Activated gamma-delta T cell treated with Interleukin-2 at 50 U/mL for 16 hours (primary cell): Measurements from ENCODE around the gene CHAF1A.
A peak's percentile ranks its signal among the peaks of the same experiment; 100 is the strongest.

ENCODE experiments used
- DNase-seq: peaks from one replicate; pipeline ENCODE4 v3.0.0-alpha.2; 2020

CHAF1A gene, protein sequence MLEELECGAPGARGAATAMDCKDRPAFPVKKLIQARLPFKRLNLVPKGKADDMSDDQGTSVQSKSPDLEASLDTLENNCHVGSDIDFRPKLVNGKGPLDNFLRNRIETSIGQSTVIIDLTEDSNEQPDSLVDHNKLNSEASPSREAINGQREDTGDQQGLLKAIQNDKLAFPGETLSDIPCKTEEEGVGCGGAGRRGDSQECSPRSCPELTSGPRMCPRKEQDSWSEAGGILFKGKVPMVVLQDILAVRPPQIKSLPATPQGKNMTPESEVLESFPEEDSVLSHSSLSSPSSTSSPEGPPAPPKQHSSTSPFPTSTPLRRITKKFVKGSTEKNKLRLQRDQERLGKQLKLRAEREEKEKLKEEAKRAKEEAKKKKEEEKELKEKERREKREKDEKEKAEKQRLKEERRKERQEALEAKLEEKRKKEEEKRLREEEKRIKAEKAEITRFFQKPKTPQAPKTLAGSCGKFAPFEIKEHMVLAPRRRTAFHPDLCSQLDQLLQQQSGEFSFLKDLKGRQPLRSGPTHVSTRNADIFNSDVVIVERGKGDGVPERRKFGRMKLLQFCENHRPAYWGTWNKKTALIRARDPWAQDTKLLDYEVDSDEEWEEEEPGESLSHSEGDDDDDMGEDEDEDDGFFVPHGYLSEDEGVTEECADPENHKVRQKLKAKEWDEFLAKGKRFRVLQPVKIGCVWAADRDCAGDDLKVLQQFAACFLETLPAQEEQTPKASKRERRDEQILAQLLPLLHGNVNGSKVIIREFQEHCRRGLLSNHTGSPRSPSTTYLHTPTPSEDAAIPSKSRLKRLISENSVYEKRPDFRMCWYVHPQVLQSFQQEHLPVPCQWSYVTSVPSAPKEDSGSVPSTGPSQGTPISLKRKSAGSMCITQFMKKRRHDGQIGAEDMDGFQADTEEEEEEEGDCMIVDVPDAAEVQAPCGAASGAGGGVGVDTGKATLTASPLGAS

DNA sequence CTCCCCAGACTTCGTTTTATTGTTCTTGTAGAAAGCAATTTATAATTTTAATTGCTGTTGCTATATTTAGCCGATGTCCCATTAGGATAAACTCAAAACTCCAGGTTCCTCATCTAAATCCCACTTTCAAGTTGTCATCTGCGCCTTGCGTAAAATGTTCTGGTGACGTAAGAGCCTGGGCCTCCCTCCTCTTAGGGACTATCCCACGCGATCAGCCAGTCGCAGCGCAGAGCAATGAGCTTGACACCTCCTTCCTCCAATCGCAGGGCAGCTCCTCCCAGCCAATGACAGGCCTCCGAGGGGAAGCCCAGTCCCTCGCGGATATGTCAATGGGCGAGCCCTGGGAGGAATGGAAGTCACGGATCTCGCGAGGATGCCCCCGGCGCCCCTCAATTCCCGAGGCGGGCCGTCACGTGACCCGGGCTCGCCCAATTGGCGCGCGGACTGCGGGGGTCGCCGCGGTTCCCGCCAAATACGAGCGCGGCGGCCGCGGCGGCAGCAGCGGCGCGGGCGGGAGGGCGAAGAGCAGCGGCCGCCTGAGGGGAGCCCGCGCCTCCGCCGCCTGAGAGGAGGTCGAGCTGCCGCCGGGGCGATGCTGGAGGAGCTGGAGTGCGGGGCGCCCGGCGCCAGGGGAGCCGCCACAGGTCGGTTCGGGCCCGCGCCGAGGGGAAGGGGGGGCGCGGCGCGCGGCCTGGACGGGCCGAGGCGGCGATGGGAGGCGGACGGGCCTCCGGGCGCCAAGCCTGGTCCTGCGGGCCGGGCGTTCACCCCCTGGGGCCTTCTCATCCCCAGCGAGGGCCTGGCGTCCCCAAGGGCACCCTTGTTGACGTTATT, at the start of gene CHAF1A:
CHAF1A (plus strand) TSS at position 470 of the 834 bp plus-strand sequence; CDS start at position 593, 123 bp downstream.
- DNase-seq = peak; percentile 99

DNA sequence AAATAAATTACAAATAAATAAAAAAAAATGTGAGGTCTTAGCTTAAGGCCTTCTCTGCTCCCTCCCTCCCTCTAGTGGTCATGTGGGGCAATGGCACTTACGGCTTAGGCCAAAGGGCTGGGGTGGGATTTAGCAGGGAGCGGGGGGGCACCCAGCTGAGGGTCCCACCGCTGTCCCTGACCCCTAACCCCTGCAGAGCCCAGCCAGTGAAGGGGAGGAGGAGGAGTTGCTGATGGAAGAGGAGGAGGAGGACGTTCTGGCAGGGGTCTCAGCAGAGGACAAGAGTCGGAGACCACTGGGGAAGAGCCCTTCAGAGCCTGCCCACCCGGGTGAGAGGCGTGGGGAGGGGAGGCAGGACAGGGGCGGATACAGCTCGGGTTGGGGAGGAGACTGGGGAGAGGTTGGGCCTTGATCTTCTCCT, 49.7 kb upstream of the CHAF1A start:
- peak; percentile 61 for DNase-seq

DNA sequence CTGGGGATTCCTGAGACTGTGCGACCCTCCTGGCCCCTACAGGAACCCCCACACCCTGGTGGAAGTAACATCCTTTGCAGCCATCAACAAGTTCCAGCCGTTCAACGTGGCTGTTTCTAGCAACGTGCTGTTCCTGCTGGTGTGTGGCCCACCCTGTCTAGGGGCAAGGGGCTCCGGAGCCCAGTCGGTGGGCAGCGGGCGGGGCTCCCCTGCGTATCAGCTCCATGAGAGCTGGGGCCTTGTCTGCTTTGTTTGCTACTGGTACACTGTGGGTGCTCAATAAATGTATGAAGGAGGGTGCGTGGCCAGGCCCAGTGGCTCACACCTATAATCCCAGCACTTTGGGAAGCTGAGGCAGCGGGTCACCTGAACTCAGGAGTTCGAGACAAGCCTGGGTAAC, 48.2 kb upstream of the CHAF1A start:
- DNase-seq = no peak

DNA sequence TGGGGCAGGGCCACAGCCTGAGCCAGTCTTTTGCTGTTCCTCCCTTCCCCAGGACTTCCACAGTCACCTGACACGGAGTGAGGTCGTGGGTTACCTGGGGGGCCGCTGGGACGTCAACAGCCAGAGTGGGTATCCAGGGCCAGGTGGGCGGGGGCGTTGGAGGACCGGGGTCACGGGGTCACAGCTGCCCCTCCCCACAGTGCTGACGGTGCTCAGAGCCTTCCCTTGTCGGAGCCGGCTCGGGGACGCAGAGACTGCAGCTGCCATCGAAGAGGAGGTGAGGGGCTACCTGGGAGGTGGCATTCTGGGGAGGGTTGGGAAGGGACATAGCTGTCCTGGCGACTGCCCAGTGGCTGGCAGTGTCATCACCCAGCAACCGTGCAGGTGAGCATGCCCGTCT, 47.5 kb upstream of the CHAF1A start:
- no peak for DNase-seq

DNA sequence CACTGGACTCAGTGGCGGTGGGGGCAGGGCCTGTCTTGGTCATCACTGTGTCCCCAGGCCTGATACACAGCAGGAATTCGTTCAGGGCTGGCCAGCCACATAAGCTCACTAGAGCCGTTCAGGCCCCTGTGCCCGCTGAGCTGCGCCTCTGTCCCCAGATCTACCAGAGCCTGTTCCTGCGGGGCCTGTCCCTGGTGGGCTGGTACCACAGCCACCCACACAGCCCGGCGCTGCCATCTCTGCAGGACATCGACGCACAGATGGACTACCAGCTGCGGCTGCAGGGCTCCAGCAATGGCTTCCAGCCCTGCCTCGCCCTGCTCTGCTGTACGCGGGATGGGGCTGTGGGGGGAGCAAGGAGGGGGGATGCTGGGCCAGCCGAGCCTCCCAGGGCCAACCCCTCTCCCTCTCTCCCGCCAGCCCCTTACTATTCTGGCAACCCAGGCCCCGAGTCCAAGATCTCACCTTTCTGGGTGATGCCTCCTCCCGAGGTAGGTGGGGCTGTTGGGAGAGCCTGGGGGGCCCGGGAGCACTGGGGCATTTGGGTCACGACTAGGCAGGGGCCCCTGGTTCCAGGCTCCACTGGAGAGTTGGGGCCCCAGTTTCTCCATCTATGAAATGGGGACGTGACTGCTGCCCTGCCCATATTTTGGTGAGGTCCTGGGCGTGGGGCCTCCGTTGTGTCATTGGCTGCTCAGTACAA, 45.2 kb upstream of the CHAF1A start:
- DNase-seq = no peak

DNA sequence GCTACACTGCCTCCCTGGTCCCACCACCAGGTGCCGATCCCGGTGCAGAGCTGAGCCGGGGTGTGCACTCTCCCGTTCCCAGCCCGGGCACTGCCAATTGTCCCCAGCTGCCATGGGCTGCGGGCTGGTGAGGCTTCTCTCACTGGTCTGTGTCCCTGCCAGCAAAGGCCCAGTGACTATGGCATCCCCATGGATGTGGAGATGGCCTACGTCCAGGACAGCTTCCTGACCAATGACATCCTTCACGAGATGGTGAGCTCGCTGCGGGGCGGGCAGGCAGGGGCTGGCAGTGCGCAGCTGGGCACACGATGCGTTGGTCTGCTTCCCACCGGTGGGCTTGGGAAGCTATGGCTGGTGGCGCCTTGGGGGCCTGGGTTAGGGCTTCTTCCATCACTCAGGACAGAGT, 44.5 kb upstream of the CHAF1A start:
- DNase-seq = no peak

DNA sequence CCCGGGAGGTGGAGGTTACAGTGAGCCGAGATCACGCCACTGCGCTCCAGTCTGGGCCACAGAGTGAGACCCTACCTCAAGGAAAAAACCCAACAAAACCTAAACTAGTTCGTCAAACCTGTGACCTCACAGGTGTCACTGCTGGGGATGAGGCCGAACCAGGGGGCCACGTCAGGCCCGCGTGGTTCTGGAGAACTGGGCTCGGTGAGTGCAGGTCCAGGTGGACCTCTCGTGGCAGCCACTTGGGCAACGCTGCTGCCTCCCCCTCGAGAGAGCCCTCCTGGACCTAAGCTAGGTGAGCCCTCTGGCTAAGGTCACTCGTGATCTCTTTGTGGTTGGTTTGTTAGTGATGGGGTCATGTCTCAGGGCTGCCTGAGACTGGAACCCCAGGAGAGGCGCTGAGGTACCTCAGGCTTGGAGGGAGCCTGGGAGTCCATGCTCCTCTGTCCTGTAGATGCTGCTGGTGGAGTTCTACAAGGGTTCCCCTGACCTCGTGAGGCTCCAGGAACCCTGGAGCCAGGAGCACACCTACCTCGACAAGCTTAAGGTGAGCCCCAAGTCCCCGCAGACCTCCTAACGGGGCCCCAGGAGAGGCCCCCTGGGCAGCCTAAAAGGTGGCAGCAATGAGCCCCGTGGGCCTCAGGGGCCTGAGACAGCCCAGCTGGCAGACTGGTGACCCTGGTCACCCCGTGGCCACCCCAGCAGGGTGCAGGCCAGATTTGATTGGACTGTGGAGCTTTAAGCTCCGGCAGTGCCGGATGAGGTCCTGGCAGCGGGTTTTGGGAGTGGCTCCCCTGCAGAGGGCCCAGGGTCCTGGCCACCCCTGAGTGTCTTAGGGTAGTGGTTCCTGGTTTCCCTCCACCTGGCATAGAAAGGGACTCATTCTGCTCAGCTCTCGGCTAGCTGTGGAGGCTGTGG, 43.5 kb upstream of the CHAF1A start:
- no peak for DNase-seq

DNA sequence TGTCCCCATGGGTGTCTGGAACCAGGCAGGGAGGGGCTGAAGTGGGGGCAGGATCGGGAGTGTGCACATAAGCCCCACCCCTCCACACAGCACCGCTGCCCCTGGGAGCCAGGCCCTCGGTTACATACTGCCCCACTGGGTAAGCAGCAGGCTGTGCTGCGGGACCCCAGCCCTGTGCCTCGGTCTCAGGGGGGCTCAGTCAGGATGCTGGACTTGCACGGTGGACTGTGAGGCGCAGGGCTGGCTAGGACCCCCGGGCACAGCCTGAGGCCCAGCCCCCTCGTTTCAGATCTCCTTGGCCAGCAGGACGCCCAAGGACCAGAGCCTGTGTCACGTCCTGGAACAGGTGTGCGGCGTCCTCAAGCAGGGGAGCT, 42.8 kb upstream of the CHAF1A start:
- DNase-seq = no peak

DNA sequence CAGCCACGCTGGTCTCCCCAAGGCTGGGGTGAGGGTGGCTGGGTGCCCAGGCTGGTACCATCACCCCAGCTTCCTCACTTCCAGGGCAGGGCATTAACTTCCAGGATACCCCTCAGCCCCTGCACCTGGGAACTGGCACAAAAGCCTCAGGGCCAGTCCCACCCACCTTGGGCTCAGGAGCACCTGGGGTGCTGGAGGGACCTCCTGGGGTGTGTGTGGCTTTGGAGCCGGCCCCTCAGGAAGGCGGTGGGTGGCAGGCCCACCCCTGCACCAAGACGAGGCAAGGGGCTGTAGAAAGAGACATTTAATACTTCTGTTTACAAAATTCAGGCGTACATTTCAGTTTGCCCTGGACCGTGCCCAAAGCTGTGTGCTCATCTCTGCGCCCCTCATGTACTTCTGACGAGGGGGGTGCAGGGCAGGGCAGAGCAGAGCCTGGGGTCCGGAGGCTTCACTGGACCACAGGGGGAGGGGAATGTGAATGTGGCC, 42.3 kb upstream of the CHAF1A start:
- no peak for DNase-seq

DNA sequence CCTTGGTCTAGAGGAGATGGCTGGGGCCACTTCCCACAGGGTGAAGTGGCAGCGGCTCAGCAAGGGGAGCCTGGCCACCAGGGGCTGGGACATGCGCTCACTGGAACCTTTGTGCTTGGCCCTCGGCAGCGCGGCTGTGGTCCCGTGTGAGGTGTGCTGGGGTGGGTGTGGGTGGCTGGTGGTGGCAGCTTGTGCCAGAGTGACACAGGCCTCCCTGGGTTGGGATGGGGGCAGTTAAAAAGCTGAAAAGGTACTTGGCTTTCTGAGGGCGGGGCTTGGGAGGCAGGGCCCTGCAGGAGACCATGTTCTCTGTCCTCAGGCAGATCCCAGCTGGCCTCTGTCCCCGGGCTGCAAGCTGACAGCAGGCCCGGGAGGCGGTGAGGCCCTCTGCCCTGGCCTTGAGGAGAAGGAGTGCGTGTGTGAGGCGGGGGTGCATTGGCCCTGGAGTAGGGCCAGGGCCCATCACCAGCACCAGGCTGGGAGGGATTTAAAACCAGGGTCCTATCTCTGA, 41.7 kb upstream of the CHAF1A start:
- no peak for DNase-seq

DNA sequence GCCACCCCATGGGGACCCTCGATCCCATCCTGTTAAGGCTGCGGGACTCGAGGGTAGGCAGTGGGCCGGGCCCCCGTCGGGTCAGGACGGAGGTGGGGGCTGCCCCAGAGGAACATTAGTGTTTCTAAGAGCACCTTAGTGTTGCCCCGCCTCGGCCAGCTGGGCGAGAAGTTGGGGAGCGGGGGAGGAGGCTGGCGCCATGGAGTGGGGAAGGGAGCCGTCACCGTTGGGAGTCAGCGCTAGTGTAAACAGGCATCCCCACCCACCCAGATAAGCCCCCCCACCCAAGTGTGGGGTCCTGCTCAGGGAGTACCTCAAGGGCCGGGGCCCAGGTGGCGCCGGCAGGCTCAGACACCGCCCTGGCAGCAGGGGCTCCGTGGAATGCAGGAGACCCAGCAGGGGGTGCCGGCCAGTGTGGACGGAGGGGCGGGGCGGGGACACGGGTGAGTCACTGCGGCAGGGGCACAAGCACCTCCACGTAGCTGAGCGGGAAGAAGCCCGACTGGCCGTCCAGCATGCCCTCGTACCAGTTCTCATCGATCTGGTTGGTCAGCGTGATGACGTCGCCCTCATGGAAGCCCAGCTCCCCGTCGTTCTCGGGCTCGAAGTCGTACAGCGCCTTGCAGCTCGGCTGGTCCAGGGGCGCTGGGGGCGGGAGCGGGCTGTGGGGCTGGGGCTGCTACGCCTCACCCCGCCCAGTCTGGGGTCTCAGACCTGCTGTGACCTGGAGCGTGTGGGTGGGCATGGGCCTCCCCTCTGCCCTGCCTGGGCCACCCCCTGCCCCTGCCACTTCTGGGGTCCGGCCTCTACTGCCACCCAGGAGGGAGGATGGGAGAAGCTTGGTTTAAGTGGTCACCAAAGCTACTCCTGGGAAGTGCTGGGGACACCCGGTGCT, 41.0 kb upstream of the CHAF1A start:
- DNase-seq = no peak

DNA sequence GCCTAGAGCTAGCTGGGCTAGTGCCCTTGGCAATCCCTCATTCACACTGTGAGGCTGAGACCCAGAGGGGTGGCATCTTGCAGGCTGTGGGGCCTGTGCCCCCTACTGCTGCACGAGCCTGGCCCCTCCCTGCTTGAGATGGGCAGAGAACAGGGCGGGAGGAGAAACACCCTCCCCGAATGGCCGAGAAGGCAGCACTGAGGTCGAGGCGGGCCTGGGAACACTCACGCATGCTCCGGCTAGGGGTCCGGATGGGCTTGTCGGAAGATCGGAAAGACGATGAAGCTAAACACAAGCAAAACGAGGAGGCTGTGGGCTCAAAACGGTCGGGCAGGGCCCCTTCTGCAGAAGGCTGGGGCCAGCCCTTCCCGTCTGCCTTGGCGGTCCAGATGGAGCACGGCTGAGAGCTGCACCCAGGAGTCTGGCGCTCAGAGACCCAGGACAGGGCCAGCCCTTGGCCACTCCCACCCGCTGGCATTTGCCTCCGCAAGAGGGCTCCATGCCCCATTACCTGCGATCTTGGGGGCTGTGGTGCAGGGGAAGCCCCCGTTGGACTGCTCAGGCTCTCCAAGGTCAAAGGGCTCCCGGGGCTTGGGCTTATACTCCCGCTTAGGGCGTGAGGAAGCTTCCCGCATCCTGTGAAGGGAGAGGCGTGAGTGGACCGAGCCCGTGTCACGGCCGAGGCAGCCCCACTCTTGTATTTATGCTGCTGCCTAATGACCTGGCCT, 40.2 kb upstream of the CHAF1A start:
- DNase-seq = no peak

DNA sequence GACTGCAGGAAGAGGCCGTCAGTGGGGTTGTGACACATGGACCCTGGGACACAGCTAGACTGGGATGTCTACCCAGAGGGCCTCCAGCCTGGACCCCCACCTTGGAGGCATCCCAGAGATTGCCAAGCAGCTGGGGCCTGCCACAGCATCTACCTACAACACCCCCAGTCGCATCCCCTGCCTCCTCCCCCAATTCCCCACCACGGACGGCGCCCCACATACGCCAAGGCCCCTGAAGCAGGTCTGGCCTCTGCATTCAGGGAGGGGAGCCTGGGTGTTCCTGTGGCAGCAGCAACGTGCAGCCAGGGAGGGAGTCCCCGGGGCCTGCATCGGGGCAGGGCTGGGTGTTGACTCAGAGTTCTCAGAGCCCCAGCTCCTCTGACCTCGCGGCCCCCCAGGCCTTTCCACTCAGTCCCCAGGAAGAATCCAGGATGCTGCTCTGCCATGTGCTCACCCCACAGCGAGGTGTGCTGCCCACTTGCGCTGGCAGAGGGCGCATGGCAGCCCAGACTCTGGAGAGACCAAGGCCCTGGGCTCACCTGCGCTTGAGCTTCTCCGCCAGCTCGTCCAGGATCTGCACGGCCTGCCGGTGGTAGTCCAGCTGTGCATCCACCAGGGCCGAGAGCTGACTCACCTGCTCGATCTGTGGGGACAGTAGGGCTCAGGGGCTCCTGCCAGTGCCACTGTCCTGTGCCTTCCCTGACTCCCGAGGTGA, 39.5 kb upstream of the CHAF1A start:
- DNase-seq = no peak

DNA sequence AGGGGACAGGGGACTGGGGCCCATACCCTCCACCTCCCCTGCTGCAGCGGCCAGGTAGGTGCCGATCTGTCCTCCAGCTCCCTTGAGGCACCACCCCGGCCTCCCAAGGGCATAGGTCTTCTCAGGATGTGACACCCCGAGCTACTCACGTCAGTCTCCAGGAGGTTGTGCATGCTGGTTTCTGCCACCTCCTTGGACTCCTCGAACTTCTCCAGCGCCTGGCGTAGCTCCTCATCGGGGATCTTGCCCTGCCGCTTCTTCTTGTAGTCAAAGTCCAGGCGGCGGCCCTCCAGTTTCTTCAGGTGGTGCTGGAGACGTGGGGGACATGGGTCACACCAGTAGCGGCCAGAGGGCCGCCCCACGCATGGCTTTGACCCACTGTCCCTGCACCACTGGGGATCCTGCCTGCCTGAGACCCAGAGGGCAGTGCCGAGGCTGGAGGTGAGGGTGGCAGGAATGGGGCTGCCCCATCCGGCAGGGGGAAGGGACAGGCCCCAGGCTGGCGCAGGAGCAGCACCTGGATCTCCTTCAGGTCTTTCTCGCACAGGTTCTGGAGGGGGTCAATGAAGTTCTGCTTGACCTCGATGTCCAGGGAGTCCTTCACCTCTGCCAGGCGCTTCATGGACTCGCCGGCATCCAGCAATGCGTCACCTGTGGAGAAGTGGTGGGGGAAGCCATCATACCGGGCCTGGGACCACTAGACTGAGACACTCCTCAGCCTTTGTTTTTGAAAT, 38.7 kb upstream of the CHAF1A start:
- DNase-seq = no peak

DNA sequence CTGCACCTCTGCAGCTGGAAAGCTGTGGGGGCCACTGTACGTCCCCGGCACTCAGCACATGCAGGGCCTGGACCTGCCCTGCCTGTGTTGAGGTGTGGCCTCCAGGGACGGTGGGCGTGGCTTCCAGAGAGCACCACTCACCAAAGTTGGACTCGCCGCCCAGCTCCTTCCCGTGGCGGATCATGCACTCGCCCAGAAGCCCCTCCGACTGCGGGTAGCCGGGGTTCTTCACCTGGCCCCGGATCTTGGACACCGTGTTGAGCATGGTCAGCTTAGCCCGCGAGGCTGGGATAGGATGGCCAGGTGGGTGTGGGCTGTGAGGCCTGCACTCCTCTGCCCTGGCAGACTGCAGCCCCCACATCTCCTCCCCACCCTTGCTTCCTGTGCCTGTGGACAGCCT, 37.1 kb upstream of the CHAF1A start:
- no peak for DNase-seq

DNA sequence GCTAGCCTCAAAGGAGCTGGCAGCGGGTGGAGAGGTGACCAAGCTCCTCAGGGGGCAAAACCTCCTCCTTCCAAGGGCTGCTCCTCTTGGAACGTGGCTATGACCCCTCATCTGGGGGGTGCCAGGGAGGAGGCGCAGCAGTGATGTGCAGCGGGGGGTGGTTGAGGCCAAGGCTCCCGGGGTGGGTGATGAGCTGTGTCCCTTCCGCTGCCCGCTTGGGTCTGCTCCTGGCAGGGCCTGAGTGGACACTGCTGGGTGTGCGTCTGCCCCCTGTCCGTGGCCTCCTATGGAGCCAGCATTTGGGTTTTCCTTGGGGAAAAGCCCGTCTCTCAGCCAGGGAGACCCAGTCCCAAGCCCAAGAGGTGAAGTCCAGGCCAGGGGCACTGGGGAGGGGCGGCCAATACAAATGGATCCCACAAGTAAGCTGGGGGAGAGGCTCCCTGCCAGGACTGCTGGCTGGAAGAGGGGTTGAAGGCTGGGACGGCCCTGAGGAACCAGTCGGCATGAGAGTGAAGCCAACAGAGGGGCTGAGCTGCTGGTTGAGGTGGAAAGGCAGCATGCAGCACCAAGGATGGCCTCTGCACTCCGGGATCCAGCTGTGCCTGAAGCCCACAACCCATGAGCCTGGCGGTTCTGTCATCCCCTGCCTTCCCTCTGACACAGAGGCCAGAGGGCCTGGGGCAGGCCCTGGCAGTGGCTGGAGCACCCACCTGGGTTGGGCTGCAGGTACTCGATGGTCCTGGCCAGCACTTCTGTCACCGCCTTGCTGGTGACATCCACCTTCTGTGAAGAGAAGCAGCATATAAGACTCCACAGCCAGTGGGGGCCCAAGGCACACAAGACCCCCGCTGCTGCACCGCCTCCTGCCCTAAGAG, 36.4 kb upstream of the CHAF1A start:
- DNase-seq = no peak
